MCF 10A (cell line): ENCODE measurements around the gene SERPINB12. TPM values are rescaled to one million over a fixed set of nuclear protein-coding genes. Genes with fewer than 3 reads are reported as not detected.

Experiments
- BruUV-seq: library from RNA; stranded (reverse); fragments of 400-500 nt; replicated peaks from 2 replicates; lab custom pipeline; 2021; lab: Mats Ljungman, UMichigan
- CTCF ChIA-PET: fragments of 300-600 bp; sonication (Branson Sonifier 250); formaldehyde crosslinking; extraction: SDS; loops from one replicate; lab custom pipeline; 2021; ENCODE audit warnings: antibody characterized with exemption, inconsistent platforms; lab: Yijun Ruan, JAX
- POLR2A ChIA-PET: fragments of 300-600, 350-650 bp; sonication (Branson Sonifier 250); formaldehyde crosslinking; extraction: SDS; loops from one replicate; lab custom pipeline; 2020; ENCODE audit warnings: antibody characterized with exemption, inconsistent platforms; lab: Yijun Ruan, JAX
- DNase-seq: peaks from one replicate; pipeline ENCODE4 v3.0.0-alpha.2; 2018; ENCODE audit not compliant: unreplicated experiment
- H3K27ac Mint-ChIP-seq: one replicate; pipeline ENCODE4 v1.8.0; 2022; ENCODE audit warnings: mild to moderate bottlenecking, low read depth, mixed read lengths; ENCODE audit not compliant: unreplicated experiment
- H3K27me3 Mint-ChIP-seq: one replicate; pipeline ENCODE4 v1.8.0; 2022; ENCODE audit warnings: mixed read lengths; ENCODE audit not compliant: insufficient read depth, unreplicated experiment
- H3K36me3 Mint-ChIP-seq: one replicate; pipeline ENCODE4 v1.8.0; 2022; ENCODE audit warnings: mild to moderate bottlenecking, moderate library complexity, mixed read lengths; ENCODE audit not compliant: insufficient read depth, unreplicated experiment
- H3K4me1 Mint-ChIP-seq: one replicate; pipeline ENCODE4 v1.8.0; 2022; ENCODE audit warnings: mixed read lengths; ENCODE audit not compliant: insufficient read depth, unreplicated experiment
- H3K4me3 Mint-ChIP-seq: one replicate; pipeline ENCODE4 v1.8.0; 2022; ENCODE audit warnings: mild to moderate bottlenecking, moderate library complexity, mixed read lengths; ENCODE audit not compliant: unreplicated experiment
- H3K9me3 Mint-ChIP-seq: one replicate; pipeline ENCODE4 v1.8.0; 2022; ENCODE audit warnings: mixed read lengths; ENCODE audit not compliant: unreplicated experiment
- intact Hi-C: fragments of 100-400 bp; cut with micrococcal nuclease; formaldehyde crosslinking; loops from 2 replicates; pipeline ENCODE4 v1.14.1; 2022
- total RNA-seq: library from RNA; stranded (reverse); gene quantifications from 2 replicates; pipeline ENCODE4 v1.2.3, GENCODE V29; 2022
- TF ChIP-seq, protein P1 (sequence below): fragments of 200-600 bp; IDR thresholded peaks from one replicate; pipeline ENCODE4 v1.8.0; 2022; ENCODE audit warnings: antibody characterized with exemption, mild to moderate bottlenecking; ENCODE audit not compliant: unreplicated experiment

The SERPINB12 gene
- total RNA-seq, 1 experiment from 2014 or later = not detected

DNA sequence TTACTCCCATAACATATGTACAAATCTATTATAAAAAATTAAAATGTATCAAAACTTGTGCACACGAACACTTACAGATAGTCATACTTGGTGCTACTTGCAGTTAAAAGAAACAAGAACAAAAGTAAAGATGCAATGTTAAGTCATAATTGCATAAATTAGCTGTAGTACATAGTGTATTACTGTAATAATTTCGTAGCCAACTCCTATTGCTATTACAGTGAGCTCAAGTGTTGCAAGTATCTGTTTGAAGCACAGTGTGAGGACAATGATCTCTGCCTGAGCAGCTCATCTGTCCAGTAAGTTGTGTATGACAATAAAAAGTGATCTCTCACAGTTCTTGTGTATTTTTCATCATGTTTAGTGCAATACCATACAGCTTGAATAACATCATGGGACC is 37.4 kb downstream of the SERPINB12 start:
- no peak overlapping the region for H3K27ac Mint-ChIP-seq
- intact Hi-C loops = loop anchor here (2.0 kb wide), 3 partner anchors 161 to 357 kb away; no protein-coding TSS in a partner anchor
- no peak for DNase-seq
- no peaks in the 10 kb centered on the region for H3K9me3 Mint-ChIP-seq
- no peaks in the 10 kb centered on the region for H3K27me3 Mint-ChIP-seq
- no peak overlapping the region for H3K4me3 Mint-ChIP-seq
- CTCF ChIA-PET = interaction anchor here (0.8 to 13.0 kb wide), 21 partner anchors 11 to 357 kb away, joined by 3 to 535 read pairs (median 4); partner anchors contain the start of gene SERPINB5
- H3K36me3 Mint-ChIP-seq = no peaks in the 10 kb centered on the region
- peaks cover 15% of the 10 kb centered on the region for H3K4me1 Mint-ChIP-seq
- no TSS peak for BruUV-seq
- POLR2A ChIA-PET = interaction anchor here (1.3 to 5.6 kb wide), 2 partner anchors 61 to 98 kb away, joined by 3 to 56 read pairs; no protein-coding TSS in a partner anchor
- TF ChIP-seq, protein P1, sequence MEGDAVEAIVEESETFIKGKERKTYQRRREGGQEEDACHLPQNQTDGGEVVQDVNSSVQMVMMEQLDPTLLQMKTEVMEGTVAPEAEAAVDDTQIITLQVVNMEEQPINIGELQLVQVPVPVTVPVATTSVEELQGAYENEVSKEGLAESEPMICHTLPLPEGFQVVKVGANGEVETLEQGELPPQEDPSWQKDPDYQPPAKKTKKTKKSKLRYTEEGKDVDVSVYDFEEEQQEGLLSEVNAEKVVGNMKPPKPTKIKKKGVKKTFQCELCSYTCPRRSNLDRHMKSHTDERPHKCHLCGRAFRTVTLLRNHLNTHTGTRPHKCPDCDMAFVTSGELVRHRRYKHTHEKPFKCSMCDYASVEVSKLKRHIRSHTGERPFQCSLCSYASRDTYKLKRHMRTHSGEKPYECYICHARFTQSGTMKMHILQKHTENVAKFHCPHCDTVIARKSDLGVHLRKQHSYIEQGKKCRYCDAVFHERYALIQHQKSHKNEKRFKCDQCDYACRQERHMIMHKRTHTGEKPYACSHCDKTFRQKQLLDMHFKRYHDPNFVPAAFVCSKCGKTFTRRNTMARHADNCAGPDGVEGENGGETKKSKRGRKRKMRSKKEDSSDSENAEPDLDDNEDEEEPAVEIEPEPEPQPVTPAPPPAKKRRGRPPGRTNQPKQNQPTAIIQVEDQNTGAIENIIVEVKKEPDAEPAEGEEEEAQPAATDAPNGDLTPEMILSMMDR = no peak

DNA sequence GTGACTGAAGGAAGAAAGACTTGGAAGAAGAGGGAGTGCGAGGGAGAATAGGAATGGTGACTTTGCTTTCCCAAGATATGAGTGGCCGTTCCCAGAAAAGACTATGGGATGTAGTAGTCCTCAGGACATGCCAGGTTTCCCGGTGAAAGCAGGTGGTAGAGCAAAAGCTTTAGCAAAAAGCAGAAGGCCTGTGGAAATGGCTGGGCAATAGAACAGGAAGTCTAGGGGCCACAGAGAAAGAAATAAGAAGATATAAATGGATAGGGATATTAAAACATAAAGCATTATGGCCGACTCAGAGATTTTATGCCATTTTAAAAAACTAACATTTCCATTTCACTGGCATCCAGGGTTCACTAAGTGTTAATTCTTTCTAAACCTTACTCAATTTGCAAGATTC is 43.8 kb downstream of the SERPINB12 start:
- Mint-ChIP-seq H3K27me3 (no peaks in the 10 kb centered on the region), H3K36me3 (no peaks in the 10 kb centered on the region), H3K4me1 (peaks cover 46% of the 10 kb centered on the region), H3K27ac (peak overlapping the region; percentile 4), H3K9me3 (no peaks in the 10 kb centered on the region), H3K4me3 (peak overlapping the region; percentile 4)
- TF ChIP-seq, protein P1 = no peak
- intact Hi-C loops = loop anchor here (2.0 kb wide), 1 partner anchor 97 kb away; no protein-coding TSS in a partner anchor
- ChIA-PET POLR2A (interaction anchor here (0.7 to 6.6 kb wide), 10 partner anchors 8 to 350 kb away, joined by 3 to 45 read pairs (median 4); no protein-coding TSS in a partner anchor), CTCF (interaction anchor here (0.5 to 13.0 kb wide), 9 partner anchors 17 to 352 kb away, joined by 3 to 535 read pairs (median 7); no protein-coding TSS in a partner anchor)
- no peak for DNase-seq
- BruUV-seq = no TSS peak

DNA sequence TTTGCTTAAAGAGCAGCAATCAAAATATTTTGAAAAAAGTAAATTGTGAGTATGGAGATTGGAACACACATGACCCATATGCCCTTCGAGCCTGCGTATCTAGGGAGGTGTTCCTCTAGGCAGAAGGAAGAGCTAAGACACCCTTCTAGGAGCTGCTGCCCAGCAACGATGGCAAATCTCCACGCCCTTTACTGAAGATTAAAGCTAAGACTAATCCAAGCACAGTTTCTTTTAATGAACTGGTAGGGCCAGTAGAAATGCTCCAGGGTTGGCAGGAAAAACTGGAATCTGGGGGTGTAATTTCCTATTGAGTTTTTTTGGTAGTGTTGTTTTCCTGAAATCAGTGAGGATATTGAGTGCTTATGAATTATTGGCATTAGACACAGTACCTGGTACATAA is 44.3 kb downstream of the SERPINB12 start:
- intact Hi-C loops = loop anchor here (2.0 kb wide), 1 partner anchor 96 kb away; no protein-coding TSS in a partner anchor
- Mint-ChIP-seq H3K27ac (peak overlapping the region; percentile 4), H3K4me3 (peak overlapping the region; percentile 55), H3K9me3 (no peaks in the 10 kb centered on the region), H3K27me3 (no peaks in the 10 kb centered on the region), H3K36me3 (no peaks in the 10 kb centered on the region), H3K4me1 (peaks cover 50% of the 10 kb centered on the region)
- TF ChIP-seq, protein P1 = no peak
- no peak for DNase-seq
- ChIA-PET POLR2A (interaction anchor here (0.7 to 6.6 kb wide), 12 partner anchors 9 to 349 kb away, joined by 3 to 45 read pairs (median 4); no protein-coding TSS in a partner anchor), CTCF (interaction anchor here (1.0 to 13.0 kb wide), 10 partner anchors 10 to 352 kb away, joined by 3 to 177 read pairs (median 6); no protein-coding TSS in a partner anchor)
- BruUV-seq = no TSS peak

DNA sequence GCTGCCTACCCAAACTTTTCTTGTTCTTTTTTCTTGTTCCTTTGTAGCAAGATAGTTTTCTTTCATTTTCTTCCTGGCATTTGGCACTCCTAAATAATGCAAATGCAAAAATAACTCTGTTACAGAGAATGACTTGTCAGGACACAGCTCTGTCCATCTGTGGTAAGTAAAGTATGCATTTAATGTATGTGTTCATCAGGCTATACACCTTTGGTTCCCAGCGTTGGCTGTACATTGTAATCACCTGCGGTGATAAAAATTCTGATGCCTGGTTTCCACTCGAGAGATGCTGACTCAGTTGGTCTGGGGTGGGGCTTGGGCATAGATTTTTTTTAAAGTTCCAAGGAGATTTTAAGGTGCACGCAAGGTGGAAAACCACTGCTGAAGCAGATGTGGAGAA is 44.8 kb downstream of the SERPINB12 start, which contains the start of gene SERPINB13:
Gene SERPINB13, plus strand, starts transcription at position 378 of the 400 bp plus-strand sequence. CDS start 1,325 bp downstream, outside the sequence.
- Mint-ChIP-seq H3K27ac (peak within 1 kb of the TSS; percentile 4), H3K27me3 (no peaks in the 10 kb centered on the region), H3K9me3 (no peaks in the 10 kb centered on the region), H3K4me3 (peak within 1 kb of the TSS; percentile 55), H3K4me1 (peaks cover 52% of the 10 kb centered on the region), H3K36me3 (no peaks in the 10 kb centered on the region)
- peak; percentile 71 for DNase-seq
- intact Hi-C loops = loop anchor here (2.0 kb wide), 1 partner anchor 96 kb away; no protein-coding TSS in a partner anchor
- ChIA-PET POLR2A (interaction anchor here (0.7 to 6.6 kb wide), 11 partner anchors 9 to 349 kb away, joined by 3 to 45 read pairs (median 4); no protein-coding TSS in a partner anchor), CTCF (interaction anchor here (0.6 to 13.0 kb wide), 13 partner anchors 11 to 351 kb away, joined by 3 to 177 read pairs (median 5); no protein-coding TSS in a partner anchor)
- TF ChIP-seq, protein P1 = no peak
- BruUV-seq = no TSS peak
